ENCODE measurements around the gene COL23A1. TPM values are rescaled to one million over a fixed set of nuclear protein-coding genes. Genes with fewer than 3 reads are reported as not detected.

Gene COL23A1
- total and polyA plus RNA-seq, 2 experiments from 2014 or later: 1.1 to 5.1 TPM

GRCh38 chr5:178237431-178238312 lies 352.5 kb downstream of the COL23A1 start:
- no peak for TF ChIP-seq EZH2phosphoT487 (IDR thresholded peaks at IDR 0.05; ENCODE audit: low read depth, severe bottlenecking, unreplicated experiment)
- TF ChIP-seq CTCF (IDR thresholded peaks at IDR 0.05; ENCODE audit: poor library complexity): no peak
- no peak for TF ChIP-seq EZH2 (IDR thresholded peaks at IDR 0.05; ENCODE audit: borderline replicate concordance)
- no peak overlapping the region for H2AFZ ChIP-seq
- no peak for DNase-seq (ENCODE audit: low spot score)

GRCh38 chr5:178236679-178237078 lies 353.5 kb downstream of the COL23A1 start:
- no peak overlapping the region for H3K4me3 ChIP-seq
- TF ChIP-seq CTCF (IDR thresholded peaks at IDR 0.05; ENCODE audit: poor library complexity) (no peak), EZH2phosphoT487 (IDR thresholded peaks at IDR 0.05; ENCODE audit: low read depth, severe bottlenecking, unreplicated experiment) (no peak), EZH2 (IDR thresholded peaks at IDR 0.05; ENCODE audit: borderline replicate concordance) (no peak)
- no peak overlapping the region for H3K4me2 ChIP-seq
- H3K9me2 ChIP-seq (replicated peaks; ENCODE audit: insufficient read depth): no peaks in the 10 kb centered on the region
- no peaks in the 10 kb centered on the region for H3K36me3 ChIP-seq (replicated peaks; ENCODE audit: insufficient read depth, low read depth)
- H4K20me1 ChIP-seq (ENCODE audit: insufficient read depth, poor library complexity, severe bottlenecking): peaks cover 3% of the 10 kb centered on the region
- H3K27me3 ChIP-seq: no peaks in the 10 kb centered on the region
- H3K9me3 ChIP-seq (ENCODE audit: low read depth): no peaks in the 10 kb centered on the region
- no peak for DNase-seq (ENCODE audit: low spot score)
- peaks cover 5% of the 10 kb centered on the region for H3K79me2 ChIP-seq
- H3K27ac ChIP-seq: no peak overlapping the region
- peaks cover 7% of the 10 kb centered on the region for H3K4me1 ChIP-seq (ENCODE audit: insufficient read depth)
- 86% methylated on average over 4 of the region's 4 CpGs for WGBS (ENCODE audit: low lambda C conversion rate, missing lambda C conversion rate)
- no peak overlapping the region for H2AFZ ChIP-seq

More at GRCh38 chr5:178237431-178238312, 352.5 kb downstream of the COL23A1 start:
- Histone ChIP-seq H3K4me1 (ENCODE audit: insufficient read depth) (peaks cover 4% of the 10 kb centered on the region), H3K4me2 (no peak overlapping the region), H3K9me3 (ENCODE audit: low read depth) (no peaks in the 10 kb centered on the region), H3K27ac (no peak overlapping the region), H3K27me3 (no peaks in the 10 kb centered on the region), H3K9me2 (replicated peaks; ENCODE audit: insufficient read depth) (no peaks in the 10 kb centered on the region), H3K36me3 (replicated peaks; ENCODE audit: insufficient read depth, low read depth) (no peaks in the 10 kb centered on the region), H3K4me3 (no peak overlapping the region), H3K79me2 (no peaks in the 10 kb centered on the region), H4K20me1 (ENCODE audit: insufficient read depth, poor library complexity, severe bottlenecking) (no peaks in the 10 kb centered on the region)
- WGBS (ENCODE audit: low lambda C conversion rate, missing lambda C conversion rate): 82% methylated on average over 13 of the region's 13 CpGs

GRCh38 chr5:178236126-178236525 lies 354.1 kb downstream of the COL23A1 start:
- 93% methylated on average over 9 of the region's 9 CpGs for WGBS (ENCODE audit: low lambda C conversion rate, missing lambda C conversion rate)
- no peak overlapping the region for H3K27ac ChIP-seq

More at GRCh38 chr5:178236126-178236525, 354.1 kb downstream of the COL23A1 start:
- Histone ChIP-seq H3K79me2 (peaks cover 11% of the 10 kb centered on the region), H3K36me3 (replicated peaks; ENCODE audit: insufficient read depth, low read depth) (no peaks in the 10 kb centered on the region), H3K27me3 (no peaks in the 10 kb centered on the region), H3K4me3 (no peak overlapping the region), H4K20me1 (ENCODE audit: insufficient read depth, poor library complexity, severe bottlenecking) (peaks cover 6% of the 10 kb centered on the region), H3K9me2 (replicated peaks; ENCODE audit: insufficient read depth) (no peaks in the 10 kb centered on the region), H3K4me2 (no peak overlapping the region), H3K9me3 (ENCODE audit: low read depth) (no peaks in the 10 kb centered on the region), H3K4me1 (ENCODE audit: insufficient read depth) (peaks cover 12% of the 10 kb centered on the region), H2AFZ (no peak overlapping the region)
- no peak for DNase-seq (ENCODE audit: low spot score)
- TF ChIP-seq EZH2 (IDR thresholded peaks at IDR 0.05; ENCODE audit: borderline replicate concordance): no peak
- TF ChIP-seq CTCF (IDR thresholded peaks at IDR 0.05; ENCODE audit: poor library complexity): no peak
- TF ChIP-seq EZH2phosphoT487 (IDR thresholded peaks at IDR 0.05; ENCODE audit: low read depth, severe bottlenecking, unreplicated experiment): no peak

Data from hepatocyte (in vitro differentiated cells).